ENCODE data around the gene HBA1.
"Not testable (repeated sequence)": the region's sequence is repeated elsewhere in the genome, so short reads cannot be mapped to it uniquely, and the experiment has no call there.

The HBA1 gene

GRCh38 chr16:160242-160641 lies 16.2 kb upstream of the HBA1 start:
- DNase-seq, result not testable (repeated sequence)

GRCh38 chr16:160691-161190 lies 15.7 kb upstream of the HBA1 start:
- DNase-seq, result no peak

- DNase-seq, result no peak
These were observed 14.0 kb upstream of the HBA1 start for GRCh38 chr16:162271-162991.

- not testable (repeated sequence) for DNase-seq
These were observed 13.3 kb upstream of the HBA1 start for GRCh38 chr16:163139-163538.

- DNase-seq, result not testable (repeated sequence)
These were observed 12.8 kb upstream of the HBA1 start for GRCh38 chr16:163696-164095.

GRCh38 chr16:164134-164823 lies 12.2 kb upstream of the HBA1 start:
- DNase-seq, result not testable (repeated sequence)

GRCh38 chr16:164827-165538 lies 11.5 kb upstream of the HBA1 start:
- DNase-seq, result no peak

- no peak for DNase-seq
These were observed 10.7 kb upstream of the HBA1 start, which contains the start of gene HBM for GRCh38 chr16:165539-166374. HBM (plus strand) TSS chr16:165978; CDS start chr16:165998, 20 bp downstream.

- no peak for DNase-seq
These were observed 9.9 kb upstream of the HBA1 start for GRCh38 chr16:166375-167121.

- no peak for DNase-seq
These were observed 9.3 kb upstream of the HBA1 start for GRCh38 chr16:167122-167690.

- peak; percentile 56 for DNase-seq
These were observed 8.1 kb upstream of the HBA1 start for GRCh38 chr16:168424-168823.

GRCh38 chr16:169014-169413 lies 7.5 kb upstream of the HBA1 start:
- DNase-seq, result no peak

GRCh38 chr16:170088-170507 lies 6.4 kb upstream of the HBA1 start:
- not testable (repeated sequence) for DNase-seq

- DNase-seq, result no peak
These were observed 5.7 kb upstream of the HBA1 start for GRCh38 chr16:170788-171187.

- DNase-seq, result not testable (repeated sequence)
These were observed 4.0 kb upstream of the HBA1 start, which contains the start of gene HBA2 for GRCh38 chr16:172374-172941. HBA2 (plus strand) TSS chr16:172876; CDS start chr16:172913, 37 bp downstream.

- DNase-seq, result not testable (repeated sequence)
These were observed 3.1 kb upstream of the HBA1 start for GRCh38 chr16:173211-173854.

- DNase-seq, result not testable (repeated sequence)
These were observed 2.3 kb upstream of the HBA1 start for GRCh38 chr16:173928-174769.

GRCh38 chr16:175011-175949 lies 1.2 kb upstream of the HBA1 start:
- DNase-seq, result no peak

All from NCI-H510A treated with DMSO at 0.1 percent for 48 hours (cell line).